Loucy (cell line): Measurements from ENCODE around the gene FRAS1.

ENCODE experiments used
- CTCF ChIP-seq: fragments of 200-600 bp; sonication (generic); conservative IDR thresholded peaks from 2 replicates; pipeline ENCODE4 v1.5.1; 2014; ENCODE audit warnings: mild to moderate bottlenecking, antibody characterized with exemption, low read length
- EZH2phosphoT487 ChIP-seq: fragments of 200-600 bp; IDR thresholded peaks from 2 replicates; pipeline ENCODE4 v1.6.1; 2018; ENCODE audit warnings: antibody characterized with exemption, mild to moderate bottlenecking, moderate library complexity, borderline replicate concordance

- TF ChIP-seq CTCF (no peak), EZH2phosphoT487 (no peak)
Observed at GRCh38 chr4:78545275-78546246, 488.4 kb downstream of the FRAS1 start.
